Measurements from ENCODE around the gene PFDN6.

GRCh38 chr6:33250731-33251130 lies 38.7 kb upstream of the PFDN6 start:
- TF ChIP-seq CTCF (IDR thresholded peaks at IDR 0.05) (no peak), POLR2A (IDR thresholded peaks at IDR 0.05) (no peak)
